Stomach (tissue), 9 donors: ENCODE results near the gene SOCS1. TPM values are rescaled to one million over a fixed set of nuclear protein-coding genes. Genes with fewer than 3 reads are reported as not detected.

Source experiments
- DNase-seq, 2 donors: peaks; one replicate each; pipeline versions ENCODE4 v3.0.0 to v3.0.0-alpha.2; 2013 to 2019
- H3K27ac ChIP-seq, 5 donors: fragments of 200-600 bp in 4 of 5; sonication (generic) in 4 of 5; one replicate each; pipeline ENCODE4 v1.5.1; 2013 to 2019; ENCODE audit warnings: mild to moderate bottlenecking in 1 of 5, moderate library complexity in 1 of 5
- H3K27me3 ChIP-seq, 3 donors: fragments of 200-600 bp; sonication (generic); one replicate each; pipeline ENCODE4 v1.5.1; 2017 to 2019; ENCODE audit warnings: mixed run types in 1 of 3
- H3K36me3 ChIP-seq, 4 donors: fragments of 200-600 bp; sonication (generic); 1 replicate in 3 of 4; 2 replicates in 1 of 4; pipeline ENCODE4 v1.5.1; 2016 to 2019
- H3K4me1 ChIP-seq, 4 donors: fragments of 200-600 bp; sonication (generic); one replicate each; pipeline ENCODE4 v1.5.1; 2016 to 2019
- H3K4me3 ChIP-seq, 4 donors: fragments of 200-600 bp; sonication (generic) in 3 of 4; one replicate each; pipeline ENCODE4 v1.5.1; 2016 to 2019; ENCODE audit warnings: mild to moderate bottlenecking in 1 of 4
- H3K9me3 ChIP-seq, 4 donors: fragments of 200-600 bp; sonication (generic); one replicate each; pipeline ENCODE4 v1.5.1; 2016 to 2019
- EP300 ChIP-seq: sonication (generic); formaldehyde crosslinking; IDR thresholded peaks from one replicate; pipeline ENCODE4 v1.6.1; 2017; ENCODE audit warnings: antibody characterized with exemption
- POLR2A ChIP-seq, 4 donors: fragments of 450-650 bp; IDR thresholded peaks; one replicate each; pipeline ENCODE4 v1.6.1; 2016; ENCODE audit warnings: antibody characterized with exemption in 4 of 4, control low read depth in 2 of 4, mild to moderate bottlenecking in 1 of 4, moderate library complexity in 1 of 4
- POLR2AphosphoS5 ChIP-seq, 3 donors: sonication (generic); formaldehyde crosslinking; IDR thresholded peaks; one replicate each; pipeline ENCODE4 v1.6.1; 2016; ENCODE audit warnings: antibody characterized with exemption in 3 of 3
- WGBS, 5 donors: extraction: QIAGEN DNeasy Blood & Tissue Kit in 3 of 5; methylation state at CpG; one replicate each; pipeline versions ENCODE4 v1.1.5 to v1.1.7; 2013 to 2018; 5-methylcytosine and 5-hydroxymethylcytosine counted together
- intact Hi-C: fragments of 100-400 bp; cut with DNase I; formaldehyde crosslinking; loops from one replicate; pipeline ENCODE4 v1.15.1; 2023; ENCODE audit warnings: low total_unique reads
- polyA plus RNA-seq, 3 donors: library from polyadenylated mRNA; stranded (reverse); fragments of 200-250 nt; gene quantifications; one replicate each; pipeline ENCODE4 v1.2.3, GENCODE V29; 2013
- total RNA-seq, 5 donors: library from RNA; depleted of rRNA; stranded (reverse); fragments of >200 nt; gene quantifications; one replicate each; pipeline versions ENCODE4 v1.1.0 to v1.2.3, GENCODE V29; 2014 to 2016
- TF ChIP-seq, protein P1 (sequence below), 7 experiments: fragments of 450-650 bp in 4 of 7; fragments of 200-600 bp in 3 of 7; sonication (generic) in 3 of 7; IDR thresholded peaks; one replicate each; pipeline ENCODE4 v1.5.1; 2016 to 2019; ENCODE audit warnings: antibody characterized with exemption in 7 of 7, control low read depth in 2 of 7, mild to moderate bottlenecking in 1 of 7
- donor health status: healthy with polysubstance abuse.
- donor health status: Bipolar disorder and iron deficiency.
- donor health status: healthy.

SOCS1 gene
- total and polyA plus RNA-seq, 8 donors: 4.2 to 45.5 (median 11.5) TPM

DNA sequence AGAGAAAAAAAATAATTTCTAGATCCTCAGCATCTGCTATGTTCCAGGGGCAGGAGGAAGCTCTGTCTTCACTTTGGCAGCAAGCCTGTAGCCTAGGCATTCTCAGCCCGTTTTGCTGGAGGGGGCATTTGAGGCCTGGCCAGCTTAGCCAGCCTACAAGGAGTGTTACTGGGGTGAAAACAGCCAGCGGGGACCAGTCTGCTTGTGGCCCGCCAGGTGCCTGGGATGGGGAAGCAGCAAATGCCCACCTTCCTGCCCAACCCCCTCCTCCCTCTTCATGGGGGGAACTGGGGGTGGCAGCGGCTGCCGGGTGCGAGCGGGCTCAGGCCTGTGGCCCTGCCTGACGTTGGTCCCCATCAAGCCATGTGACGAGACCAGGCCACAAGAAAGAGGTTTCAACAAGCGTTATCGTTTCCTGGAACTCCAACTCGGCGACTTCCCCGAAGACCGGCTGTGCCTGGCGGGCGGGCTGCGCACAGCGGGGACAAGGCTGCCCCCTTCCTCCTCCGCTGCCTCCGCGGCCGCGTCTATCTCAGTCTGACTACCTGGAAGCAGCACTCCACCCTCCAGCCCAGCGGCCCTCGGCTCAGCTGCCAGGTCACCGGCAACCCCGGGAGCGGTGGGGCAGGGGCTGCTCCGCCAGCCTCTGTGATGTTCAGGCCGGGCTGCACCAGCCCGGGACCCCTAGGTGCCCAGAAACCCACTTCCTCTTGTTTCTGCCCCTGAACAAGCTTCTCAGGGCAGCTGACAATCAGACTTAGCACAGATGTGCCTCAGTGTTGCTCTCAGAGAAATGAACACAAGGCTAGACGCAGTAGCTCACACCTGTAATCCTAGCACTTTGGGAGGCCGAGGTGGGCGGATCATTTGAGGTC, 22.9 kb downstream of the SOCS1 start:
- H3K9me3 ChIP-seq: no peaks in the 10 kb centered on the region
- no peaks in the 10 kb centered on the region for H3K36me3 ChIP-seq
- DNase-seq: peak; percentile 64 to 84
- intact Hi-C loops: no loop called here
- TF ChIP-seq POLR2AphosphoS5 (IDR thresholded peaks at IDR 0.05): peak in 2 of 3 donors; percentile 33 to 44
- TF ChIP-seq, protein P1, sequence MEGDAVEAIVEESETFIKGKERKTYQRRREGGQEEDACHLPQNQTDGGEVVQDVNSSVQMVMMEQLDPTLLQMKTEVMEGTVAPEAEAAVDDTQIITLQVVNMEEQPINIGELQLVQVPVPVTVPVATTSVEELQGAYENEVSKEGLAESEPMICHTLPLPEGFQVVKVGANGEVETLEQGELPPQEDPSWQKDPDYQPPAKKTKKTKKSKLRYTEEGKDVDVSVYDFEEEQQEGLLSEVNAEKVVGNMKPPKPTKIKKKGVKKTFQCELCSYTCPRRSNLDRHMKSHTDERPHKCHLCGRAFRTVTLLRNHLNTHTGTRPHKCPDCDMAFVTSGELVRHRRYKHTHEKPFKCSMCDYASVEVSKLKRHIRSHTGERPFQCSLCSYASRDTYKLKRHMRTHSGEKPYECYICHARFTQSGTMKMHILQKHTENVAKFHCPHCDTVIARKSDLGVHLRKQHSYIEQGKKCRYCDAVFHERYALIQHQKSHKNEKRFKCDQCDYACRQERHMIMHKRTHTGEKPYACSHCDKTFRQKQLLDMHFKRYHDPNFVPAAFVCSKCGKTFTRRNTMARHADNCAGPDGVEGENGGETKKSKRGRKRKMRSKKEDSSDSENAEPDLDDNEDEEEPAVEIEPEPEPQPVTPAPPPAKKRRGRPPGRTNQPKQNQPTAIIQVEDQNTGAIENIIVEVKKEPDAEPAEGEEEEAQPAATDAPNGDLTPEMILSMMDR (IDR thresholded peaks at IDR 0.05): no peak
- 22 to 54% (median 37%) methylated on average over 25 to 35 of the region's 35 CpGs for WGBS, 5 donors
- H3K4me3 ChIP-seq: no peak overlapping the region
- peaks cover 8 to 22% (median 10%) of the 10 kb centered on the region in 4 donors for H3K4me1 ChIP-seq
- peak overlapping the region; percentile 67 to 77 (median 73) for H3K27ac ChIP-seq
- H3K27me3 ChIP-seq: no peaks in the 10 kb centered on the region

DNA sequence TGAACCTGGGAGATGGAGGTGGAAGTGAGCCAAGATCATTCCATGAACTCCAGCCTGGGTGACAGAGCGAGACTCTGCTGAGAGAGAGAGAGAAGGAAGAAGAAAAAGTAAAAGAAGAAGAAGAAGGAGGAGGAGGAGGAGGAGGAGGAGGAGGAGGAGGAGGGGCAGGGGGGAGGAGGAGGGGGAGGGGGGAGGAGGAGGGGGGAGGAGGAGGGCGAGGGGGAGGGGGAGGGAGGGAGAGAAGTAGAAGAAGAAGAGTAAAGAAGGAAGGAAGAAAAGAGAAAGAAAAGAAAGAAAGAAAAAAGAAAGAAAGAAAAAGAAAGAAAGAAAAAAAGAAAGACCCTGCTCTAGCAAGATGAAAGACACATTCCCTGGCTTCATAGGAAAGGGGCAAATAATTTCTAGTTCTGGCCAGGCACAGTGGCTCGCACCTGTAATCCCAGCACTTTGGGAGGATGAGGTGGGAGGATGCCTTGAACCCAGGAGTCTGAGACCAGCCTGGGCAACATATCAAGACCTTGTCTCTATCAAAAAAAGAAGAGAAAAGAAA, 23.6 kb downstream of the SOCS1 start:
- DNase-seq: no peak
- TF ChIP-seq, protein P1 (IDR thresholded peaks at IDR 0.05): no peak
- TF ChIP-seq EP300 (no peak), POLR2AphosphoS5 (IDR thresholded peaks at IDR 0.05) (no peak), POLR2A (IDR thresholded peaks at IDR 0.05) (no peak)
- Histone ChIP-seq H3K4me3 (no peak overlapping the region), H3K27ac (peak overlapping the region in 4 of 5 donors; percentile 67 to 77 (median 74)), H3K4me1 (peaks cover 8 to 22% (median 10%) of the 10 kb centered on the region in 4 donors), H3K27me3 (no peaks in the 10 kb centered on the region), H3K9me3 (no peaks in the 10 kb centered on the region), H3K36me3 (no peaks in the 10 kb centered on the region)
- WGBS, 5 donors: 83 to 100% (median 94%) methylated on average over 1 to 2 of the region's 3 CpGs
- intact Hi-C loops: no loop called here

DNA sequence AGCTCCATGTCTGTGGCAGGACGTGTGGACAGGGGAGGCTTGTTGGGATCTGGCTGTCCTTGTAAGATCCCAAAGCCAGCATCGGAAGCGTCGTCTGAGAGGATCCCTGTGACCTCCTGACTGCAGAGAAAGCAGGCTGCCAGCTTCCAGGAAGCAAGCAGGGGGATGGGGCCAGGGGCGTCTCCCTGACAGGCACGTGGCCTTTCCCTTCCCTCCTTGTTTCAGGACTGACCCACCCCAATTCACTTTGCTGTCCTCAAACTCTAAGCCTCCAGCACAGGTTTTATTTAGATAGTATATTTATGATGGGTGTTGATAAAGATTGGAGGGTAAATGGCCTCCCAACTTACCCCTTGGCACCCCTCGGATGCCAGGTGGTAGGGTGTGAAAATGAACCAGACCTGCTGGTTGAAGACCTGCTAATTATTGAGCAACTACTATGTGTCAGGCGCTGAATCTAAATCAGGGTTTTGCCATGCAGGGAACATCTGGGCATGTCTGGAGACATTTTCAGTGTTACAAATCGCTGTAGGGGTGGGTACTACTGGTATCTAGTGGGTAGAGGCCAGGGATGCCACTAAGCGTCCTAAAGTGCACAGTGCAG, 24.5 kb downstream of the SOCS1 start:
- Histone ChIP-seq H3K27me3 (no peaks in the 10 kb centered on the region), H3K4me1 (peaks cover 8 to 22% (median 10%) of the 10 kb centered on the region in 4 donors), H3K9me3 (no peaks in the 10 kb centered on the region), H3K27ac (peak overlapping the region in 2 of 5 donors; percentile 1 to 26), H3K36me3 (no peaks in the 10 kb centered on the region), H3K4me3 (no peak overlapping the region)
- TF ChIP-seq POLR2AphosphoS5 (IDR thresholded peaks at IDR 0.05) (no peak), POLR2A (IDR thresholded peaks at IDR 0.05) (no peak)
- TF ChIP-seq, protein P1 (IDR thresholded peaks at IDR 0.05): no peak
- intact Hi-C loops: no loop called here
- 80 to 90% (median 86%) methylated on average over 10 of the region's 10 CpGs for WGBS, 5 donors
- DNase-seq: no peak

DNA sequence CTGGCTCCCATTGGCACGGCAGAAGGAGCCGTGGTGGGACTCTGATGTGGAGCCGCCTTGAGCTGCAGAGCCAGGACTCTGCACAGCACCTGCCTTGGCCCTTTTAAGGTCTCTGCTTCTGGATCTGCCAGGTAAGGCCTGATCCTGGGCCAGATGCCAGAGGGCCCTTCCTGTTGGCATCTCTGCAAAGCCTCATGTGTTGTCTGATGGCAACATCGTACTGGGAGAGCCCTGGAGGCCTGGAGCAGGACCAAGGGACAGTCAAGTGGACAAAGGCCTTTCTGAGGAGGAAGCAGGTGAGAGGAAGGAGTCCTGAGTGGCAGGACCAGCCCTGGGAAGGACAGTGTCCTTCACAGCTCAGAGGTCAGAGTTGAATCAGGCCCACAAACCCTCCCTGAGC, 26.1 kb downstream of the SOCS1 start:
- WGBS, 5 donors: 53 to 74% (median 69%) methylated on average over 4 of the region's 4 CpGs
- Histone ChIP-seq H3K4me3 (no peak overlapping the region), H3K4me1 (peaks cover 8 to 19% (median 13%) of the 10 kb centered on the region in 4 donors), H3K36me3 (no peaks in the 10 kb centered on the region), H3K9me3 (no peaks in the 10 kb centered on the region), H3K27ac (no peak overlapping the region), H3K27me3 (no peaks in the 10 kb centered on the region)
- intact Hi-C loops: no loop called here
- TF ChIP-seq POLR2AphosphoS5 (IDR thresholded peaks at IDR 0.05): no peak
- no peak for TF ChIP-seq POLR2A (IDR thresholded peaks at IDR 0.05)
- TF ChIP-seq, protein P1 (IDR thresholded peaks at IDR 0.05): no peak
- no peak for TF ChIP-seq EP300
- peak in 1 of 2 donors; percentile 62 for DNase-seq
